Inflammatory macrophage treated with lipopolysaccharide for 4 hours (primary cell): ENCODE measurements around the gene CTSE.

Experiments used
- DNase-seq: peaks from one replicate; pipeline ENCODE4 v3.0.0-alpha.2; 2020

Gene CTSE

GRCh38 chr1:206049919-206050600, 26.4 kb upstream of the CTSE start:
- DNase-seq, result no peak

- DNase-seq, result peak; percentile 43
Measured at GRCh38 chr1:206049293-206049692, 25.6 kb upstream of the CTSE start.

GRCh38 chr1:206048582-206048981, 24.9 kb upstream of the CTSE start:
- DNase-seq, result peak; percentile 72

- no peak for DNase-seq
Measured at GRCh38 chr1:206047271-206047670, 23.6 kb upstream of the CTSE start.

- no peak for DNase-seq
Measured at GRCh38 chr1:206041640-206042039, 17.9 kb upstream of the CTSE start.

- DNase-seq, result no peak
Measured at GRCh38 chr1:206040328-206040727, 16.6 kb upstream of the CTSE start.

DNA sequence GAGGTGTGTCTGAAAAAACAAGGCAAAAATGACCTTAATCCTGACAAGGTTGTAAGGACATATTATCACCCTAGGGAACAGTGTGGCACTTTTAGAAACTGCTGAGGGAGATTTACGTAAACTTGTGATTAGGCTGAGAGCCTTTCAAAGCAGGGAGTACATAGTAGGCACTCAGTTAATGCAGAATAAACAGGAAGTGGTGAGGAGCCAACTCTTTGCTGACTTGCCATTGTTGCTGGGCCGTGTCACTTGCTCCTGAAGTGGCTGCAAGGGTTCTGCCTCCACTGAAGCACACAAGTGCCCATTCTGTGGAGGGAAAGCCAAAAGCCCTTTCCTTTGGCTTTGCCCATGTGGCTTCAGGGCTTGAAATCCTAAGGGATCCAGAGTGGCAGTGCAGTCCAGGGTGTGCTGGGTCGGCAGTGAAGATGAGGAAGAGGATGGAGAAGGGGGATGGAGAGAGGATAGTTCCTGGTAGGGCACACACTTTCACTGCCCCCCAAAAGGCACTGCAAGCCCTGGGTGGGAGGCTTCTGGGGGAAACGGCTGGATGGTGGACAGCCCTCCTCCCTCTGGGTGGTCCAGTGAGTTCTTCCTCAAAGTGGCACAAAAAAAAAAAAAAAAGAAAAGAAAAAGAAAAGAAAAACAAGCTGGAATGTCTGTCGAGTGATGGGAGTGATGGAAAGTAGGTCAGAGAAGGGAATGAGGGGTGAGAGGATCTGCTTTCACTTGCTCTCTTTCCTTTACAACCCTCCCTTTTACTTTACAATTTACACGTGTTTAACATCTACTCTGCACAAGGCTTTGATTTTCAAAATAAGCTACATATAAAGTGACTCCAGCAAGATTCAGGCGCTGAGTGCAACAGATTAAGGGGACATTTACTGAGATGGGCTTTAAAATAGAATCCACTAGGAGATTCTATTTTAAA, 15.6 kb upstream of the CTSE start:
- DNase-seq, result no peak

DNA sequence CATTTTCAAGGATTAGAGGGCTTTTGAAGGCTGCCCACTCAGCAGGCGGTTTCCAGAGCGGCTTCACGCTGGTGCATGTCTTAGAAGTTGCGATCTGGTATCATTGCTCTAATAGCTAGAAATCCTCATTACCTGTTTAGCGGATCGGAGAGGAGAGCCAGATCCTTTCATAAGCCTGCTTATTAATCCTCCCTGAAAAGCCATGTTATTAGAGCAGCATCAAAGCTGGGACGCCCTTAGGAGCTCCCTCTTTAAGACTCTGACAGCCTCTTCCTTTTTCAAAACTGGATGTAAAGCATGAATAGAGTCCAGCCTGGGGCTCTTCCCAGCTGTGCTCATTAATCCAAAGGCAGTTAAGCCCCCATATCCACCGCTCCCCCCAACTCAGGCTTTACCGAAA, 13.9 kb upstream of the CTSE start:
- no peak for DNase-seq

DNA sequence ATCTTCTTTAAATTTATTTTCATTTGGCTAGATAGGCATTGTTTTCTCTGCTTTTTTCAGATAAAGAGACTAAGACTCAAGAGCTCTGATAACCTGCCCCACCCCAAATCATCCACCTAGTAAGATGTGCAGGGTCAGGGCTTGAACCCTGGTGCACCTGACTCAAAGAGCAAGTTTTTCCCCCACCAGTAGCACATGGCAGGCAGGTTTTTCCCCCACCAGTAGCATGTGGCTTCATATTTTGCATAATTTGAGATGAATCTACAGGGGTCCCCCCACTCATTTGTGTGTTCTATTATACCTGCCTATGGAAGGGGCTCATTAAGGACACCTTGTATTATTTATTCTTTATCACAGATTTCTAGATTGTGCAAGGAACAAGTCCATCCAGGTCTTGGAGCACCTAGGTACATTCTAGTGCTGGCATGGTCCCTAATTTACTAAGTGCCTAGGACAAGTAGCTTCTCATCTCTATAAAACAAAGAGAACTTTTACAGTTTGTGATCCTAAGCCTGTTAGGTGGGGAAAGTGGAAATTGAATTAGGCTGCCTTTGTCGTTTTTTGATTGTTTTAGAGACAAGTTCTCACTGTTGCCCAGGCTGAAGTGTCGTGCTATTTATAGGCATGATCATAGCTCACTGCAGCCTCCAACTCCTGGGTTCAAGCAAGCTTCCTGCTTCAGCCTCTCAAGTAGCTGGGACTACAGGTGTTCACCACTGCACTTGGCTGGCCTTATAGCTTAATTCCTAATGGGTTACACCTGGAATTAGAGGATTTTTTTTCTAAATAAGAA, 13.2 kb upstream of the CTSE start:
- DNase-seq, result no peak

DNA sequence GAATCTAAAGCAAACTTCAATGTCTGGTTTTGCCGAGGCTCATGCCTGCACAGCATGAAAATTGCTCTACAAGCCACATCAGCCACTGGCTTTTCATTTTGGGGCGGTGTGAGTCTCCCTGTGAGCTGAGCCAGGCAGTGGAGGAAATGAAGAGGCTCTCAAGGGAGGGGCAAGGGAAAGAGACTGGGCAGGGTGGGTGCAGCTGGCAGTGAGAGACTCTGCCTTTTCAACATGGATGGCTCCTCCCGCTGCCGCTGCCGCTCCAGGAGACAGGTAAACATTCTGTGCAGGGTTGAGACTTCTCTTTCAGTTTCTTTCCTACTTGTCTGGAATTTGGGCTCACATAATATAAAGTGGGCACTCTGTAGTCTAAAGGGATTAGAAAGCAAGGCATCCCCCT, 11.3 kb upstream of the CTSE start:
- DNase-seq, result no peak

- DNase-seq, result peak; percentile 61
Measured at GRCh38 chr1:206032380-206033140, 8.9 kb upstream of the CTSE start.

- peak; percentile 67 for DNase-seq
Measured at GRCh38 chr1:206030714-206031113, 7.0 kb upstream of the CTSE start.

DNA sequence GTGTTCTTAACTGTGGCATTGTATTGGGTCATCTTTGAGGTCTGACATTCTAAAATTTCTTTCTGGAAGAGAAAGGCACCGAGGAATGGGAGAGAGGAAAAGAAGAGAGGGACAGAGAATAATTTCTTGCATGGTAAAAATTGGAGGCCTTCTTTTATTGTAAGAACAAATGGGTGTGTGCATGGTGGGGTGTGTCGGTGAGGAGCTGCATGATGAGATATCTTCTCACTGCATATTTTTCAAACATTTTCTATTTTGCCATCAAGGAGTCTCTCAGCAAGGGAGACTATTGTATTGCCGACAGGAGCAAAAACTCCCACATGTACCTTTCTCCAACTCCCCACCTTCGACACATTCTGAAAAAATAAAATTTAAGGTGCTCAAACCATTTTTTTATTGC, 6.5 kb upstream of the CTSE start:
- DNase-seq, result no peak

DNA sequence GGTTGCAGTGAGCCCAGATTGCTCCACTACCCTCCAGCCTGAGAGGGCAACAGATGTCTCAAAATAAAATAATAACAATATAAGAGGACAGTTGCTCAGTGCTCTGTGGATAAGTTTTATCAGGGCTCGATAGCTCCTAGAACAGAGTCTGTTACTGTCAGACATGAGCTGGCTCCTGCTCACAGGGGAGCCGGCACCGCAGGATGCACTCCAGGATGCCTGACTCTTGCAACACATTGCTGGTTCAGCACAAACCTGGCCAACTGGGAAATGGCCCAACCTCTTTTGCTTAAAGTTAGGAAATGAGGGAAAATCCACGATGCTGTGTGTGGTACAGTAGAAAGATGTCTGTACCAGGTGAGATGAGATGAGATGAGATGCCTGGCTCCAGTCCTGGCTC, 5.8 kb upstream of the CTSE start:
- no peak for DNase-seq

- no peak for DNase-seq
Measured at GRCh38 chr1:206025283-206025820, 1.7 kb upstream of the CTSE start.

DNA sequence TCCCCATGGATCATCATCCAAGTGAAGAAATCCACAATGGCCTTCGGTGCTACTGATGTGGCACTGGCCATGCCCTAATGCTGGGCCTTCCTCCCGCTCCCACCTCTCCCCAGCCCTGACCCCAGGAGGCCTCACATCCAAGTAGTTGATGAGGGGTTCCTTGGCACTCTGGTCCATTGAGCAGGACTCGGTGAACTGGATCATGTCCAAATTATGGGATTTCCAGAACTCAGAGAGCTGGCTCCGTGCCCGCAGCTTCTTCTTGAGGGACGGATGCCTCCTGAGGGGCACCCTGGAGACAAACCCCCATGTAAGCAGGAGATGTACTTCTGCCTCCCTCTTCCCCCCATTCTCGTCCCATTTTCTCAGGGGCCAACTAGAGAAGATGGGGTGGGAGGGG, 929 bp downstream of the CTSE start:
- no peak for DNase-seq

DNA sequence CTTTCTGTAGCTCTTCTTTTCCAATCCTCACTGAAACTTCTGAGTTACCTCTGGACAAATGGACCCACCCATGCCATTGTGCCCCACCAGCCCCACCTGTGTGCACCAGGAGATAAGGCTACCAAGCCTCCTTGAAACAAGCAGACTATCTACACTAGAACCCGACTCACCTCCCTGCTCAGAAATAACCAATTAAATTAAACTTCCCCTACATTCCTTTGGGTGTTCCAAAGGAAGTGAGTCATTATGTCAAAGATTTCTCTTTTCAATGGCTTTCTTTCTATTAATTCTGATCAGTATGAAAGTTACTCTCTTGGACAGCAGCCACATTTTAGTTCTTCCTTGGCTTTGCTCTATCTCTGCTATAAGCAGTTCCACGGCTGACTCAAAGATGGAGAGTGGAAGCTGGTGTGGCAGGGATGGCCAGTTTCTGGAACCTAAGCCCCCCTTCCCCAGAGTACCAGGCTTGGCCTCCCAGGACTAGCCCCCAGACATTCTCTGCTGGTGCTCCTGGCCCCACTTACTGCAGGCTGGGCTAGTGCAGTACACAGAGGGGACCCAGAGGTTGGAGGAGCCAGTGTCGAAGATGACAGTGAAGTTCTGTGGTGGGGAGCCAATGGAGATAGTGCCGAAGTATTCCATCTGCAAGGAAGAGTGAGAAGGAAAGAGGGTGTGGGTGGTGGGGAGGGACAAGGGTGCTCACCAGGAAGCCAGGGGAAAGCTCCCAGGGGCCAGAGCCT, 1.9 kb downstream of the CTSE start:
- no peak for DNase-seq

GRCh38 chr1:206021008-206021625, 2.6 kb downstream of the CTSE start:
- no peak for DNase-seq

DNA sequence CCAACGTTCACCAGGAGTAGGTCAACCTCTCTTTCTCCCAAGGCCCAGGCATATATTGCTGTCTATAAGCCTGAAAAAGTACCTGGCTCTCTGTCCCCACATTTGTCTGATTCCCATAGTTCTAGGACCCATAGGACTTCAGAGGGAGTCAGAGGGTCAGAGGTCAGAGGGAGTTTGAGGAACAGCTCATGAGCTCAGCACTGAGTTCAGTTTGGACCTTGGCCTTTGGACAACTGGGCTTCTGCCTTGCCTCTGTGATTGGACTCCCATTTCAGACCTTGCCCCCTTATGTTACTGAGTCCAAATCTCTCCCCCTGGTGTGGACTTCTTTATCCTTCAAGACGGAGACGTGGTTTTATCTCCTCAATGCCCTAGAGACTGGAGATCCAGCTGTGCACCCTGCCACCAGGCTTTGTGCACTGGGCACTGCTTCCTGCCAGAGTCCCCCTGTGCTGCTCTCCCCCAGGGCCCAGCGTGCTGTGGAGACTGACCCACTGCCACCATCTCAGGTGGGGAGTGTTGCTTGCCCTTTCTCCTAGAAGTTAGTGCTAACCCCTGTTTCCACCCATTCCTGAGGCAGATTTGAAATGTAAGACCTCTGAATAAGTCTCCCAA, 3.2 kb downstream of the CTSE start:
- no peak for DNase-seq

DNA sequence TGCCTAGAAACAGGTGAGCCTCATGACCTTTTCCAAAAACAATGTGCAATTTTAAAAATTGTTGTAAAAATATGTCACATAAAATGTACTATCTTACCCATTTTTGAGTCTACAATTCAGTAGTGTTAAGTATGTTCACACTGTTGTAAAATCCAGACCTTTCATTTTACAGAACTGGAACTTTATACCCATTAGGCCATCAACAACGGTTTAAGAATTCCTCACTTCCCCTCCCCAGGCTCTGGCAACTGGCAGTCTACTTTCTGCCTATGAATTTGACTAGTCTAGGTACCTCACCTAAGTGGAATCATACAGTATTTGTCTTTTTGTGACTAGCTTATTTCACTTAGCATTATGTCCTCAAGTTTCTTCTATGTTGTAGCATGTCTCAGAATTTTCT, 8.6 kb downstream of the CTSE start:
- DNase-seq, result peak; percentile 57

DNA sequence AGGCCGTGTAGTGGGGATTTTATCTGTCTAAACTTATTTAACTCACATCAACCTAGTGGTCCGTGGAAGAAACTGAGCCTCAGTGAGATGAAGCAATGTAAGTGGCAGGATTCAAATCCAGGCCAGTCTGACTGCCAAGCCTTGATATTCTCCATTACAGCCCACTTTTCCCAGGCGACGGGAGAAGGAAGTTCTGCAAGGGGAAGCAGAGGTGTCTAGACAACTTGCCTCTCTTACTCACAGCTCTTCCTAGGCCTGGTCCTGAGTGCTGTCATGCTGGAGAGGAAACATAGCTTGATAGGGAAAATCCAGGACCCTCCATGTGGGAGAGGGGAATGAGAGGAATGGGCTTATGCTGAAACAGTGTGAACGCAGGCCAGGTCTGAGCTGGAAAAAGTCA, 9.1 kb downstream of the CTSE start:
- peak; percentile 57 for DNase-seq
